ENCODE data around the gene ANKMY1.

- TF ChIP-seq CTCF (conservative IDR thresholded peaks at IDR 0.05; ENCODE audit: low read length) (no peak), EZH2phosphoT487 (IDR thresholded peaks at IDR 0.05; ENCODE audit: borderline replicate concordance) (no peak)
Observed at GRCh38 chr2:240438810-240439697, 118.7 kb downstream of the ANKMY1 start.
